GM19372 (cell line): Measurements from ENCODE around the gene NRG4.
"Not testable (repeated sequence)": the region's sequence is repeated elsewhere in the genome, so short reads cannot be mapped to it uniquely, and the experiment has no call there.

Experiments
- ATAC-seq: cut with Tn5 transposase; IDR thresholded peaks from one replicate; pipeline ENCODE4 v1.9.1; 2021; ENCODE audit warnings: mild to moderate bottlenecking, low read depth, moderate library complexity; ENCODE audit not compliant: unreplicated experiment

Gene NRG4

GRCh38 chr15:76011627-76012551 lies at the start of gene NRG4:
Gene NRG4 (minus strand): TSS chr15:76012424. CDS start chr15:76011230, 1,194 bp downstream.
- ATAC-seq: no peak

DNA sequence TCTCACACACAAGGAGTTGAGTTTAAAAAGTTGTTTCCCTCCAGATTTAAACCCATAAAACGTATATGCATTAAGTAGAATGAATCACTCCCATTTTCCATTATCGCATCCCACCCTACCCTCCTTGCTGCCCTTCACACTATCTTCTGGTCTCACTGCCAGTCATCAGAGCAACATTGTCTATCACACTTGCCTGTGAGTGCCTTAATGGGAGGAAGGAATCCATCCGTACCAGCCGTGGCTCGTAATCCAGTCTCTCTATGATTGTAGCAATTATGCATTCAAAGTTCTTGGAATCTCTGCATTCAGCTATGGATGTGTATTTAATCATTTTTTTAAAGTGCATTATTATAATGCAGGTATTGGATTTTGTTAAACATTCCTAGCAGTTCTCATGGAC lies 49.5 kb upstream of the NRG4 start:
- ATAC-seq: no peak

- ATAC-seq: no peak
These were observed 48.1 kb upstream of the NRG4 start for GRCh38 chr15:76060118-76060989.

- ATAC-seq: no peak
These were observed 47.3 kb upstream of the NRG4 start, which contains the start of gene TMEM266 for GRCh38 chr15:76059320-76060117. Gene TMEM266 (plus strand): TSS chr15:76059985. CDS start chr15:76134264, 74,279 bp downstream.

- ATAC-seq: no peak
These were observed 46.6 kb upstream of the NRG4 start for GRCh38 chr15:76058714-76059319.

DNA sequence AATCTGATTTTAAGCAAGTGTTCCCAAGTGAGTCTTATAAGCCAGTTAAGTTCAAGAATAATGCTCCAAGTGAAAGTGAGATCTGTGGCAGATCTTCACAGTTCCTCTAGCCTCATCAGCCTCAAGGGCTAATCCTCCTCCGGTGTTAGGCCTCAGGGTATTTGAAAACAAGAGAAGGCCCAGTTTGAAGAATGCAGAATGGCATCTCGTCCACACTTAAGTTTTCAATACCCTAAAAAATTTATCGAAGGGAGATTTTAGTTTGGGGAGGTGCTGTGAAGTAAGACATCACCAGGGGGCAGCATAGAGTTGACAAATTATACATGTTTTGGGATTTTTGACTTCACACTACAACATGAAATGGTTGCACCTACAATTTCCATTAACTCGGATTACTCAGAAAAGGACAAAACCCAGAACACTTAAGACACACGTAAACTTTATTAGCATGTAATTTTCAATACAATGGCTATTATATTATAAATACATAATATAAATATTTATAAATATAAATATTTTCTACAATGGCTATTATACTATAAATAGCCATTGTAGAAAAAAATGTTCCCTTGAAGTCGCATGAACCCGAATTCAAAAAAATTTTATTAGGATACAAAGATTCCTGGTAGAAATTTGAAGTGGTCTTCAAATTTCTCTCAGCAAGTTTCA lies 45.2 kb upstream of the NRG4 start:
- ATAC-seq: no peak

GRCh38 chr15:76056931-76057330 lies 44.7 kb upstream of the NRG4 start:
- ATAC-seq: no peak

DNA sequence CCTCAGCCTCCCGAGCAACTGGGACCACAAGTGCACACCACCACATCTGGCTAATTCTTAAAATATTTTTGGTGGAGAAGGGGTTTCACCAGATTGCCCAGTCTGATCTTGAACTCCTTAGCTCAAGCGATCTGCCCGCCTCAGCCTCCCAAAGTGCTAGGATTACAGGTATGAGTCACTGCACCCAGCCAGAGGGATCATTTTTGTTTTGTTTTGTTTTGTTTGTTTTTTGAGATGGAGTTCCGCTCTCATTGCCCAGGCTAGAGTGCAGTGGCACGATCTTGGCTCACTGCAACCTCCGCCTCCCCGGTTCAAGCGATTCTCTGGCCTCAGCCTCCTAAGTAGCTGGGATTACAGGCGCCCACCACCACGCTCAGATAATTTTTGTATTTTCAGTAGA lies 42.0 kb upstream of the NRG4 start:
- not testable (repeated sequence) for ATAC-seq

GRCh38 chr15:76038512-76038911 lies 26.3 kb upstream of the NRG4 start:
- no peak for ATAC-seq

DNA sequence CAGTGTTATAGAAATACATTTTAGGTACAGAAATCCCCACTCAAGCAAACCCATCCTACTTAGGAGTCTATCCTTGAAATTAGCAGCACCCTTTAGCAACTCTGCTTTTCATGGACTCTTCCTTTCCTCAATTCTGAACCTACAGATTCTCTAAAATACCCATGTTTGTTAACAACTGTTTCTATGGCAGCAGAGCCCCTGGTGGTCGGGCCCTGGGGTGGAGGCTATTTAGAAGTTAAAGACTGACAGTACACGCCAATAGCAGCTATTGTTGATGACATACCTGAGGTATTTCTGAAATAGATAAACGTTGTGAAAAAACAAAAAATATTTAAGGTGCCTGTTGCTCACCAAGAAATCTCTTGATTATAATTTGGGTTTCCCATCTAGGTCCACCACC lies 23.4 kb upstream of the NRG4 start:
- ATAC-seq: no peak

- no peak for ATAC-seq
These were observed 21.9 kb upstream of the NRG4 start for GRCh38 chr15:76034111-76034510.

DNA sequence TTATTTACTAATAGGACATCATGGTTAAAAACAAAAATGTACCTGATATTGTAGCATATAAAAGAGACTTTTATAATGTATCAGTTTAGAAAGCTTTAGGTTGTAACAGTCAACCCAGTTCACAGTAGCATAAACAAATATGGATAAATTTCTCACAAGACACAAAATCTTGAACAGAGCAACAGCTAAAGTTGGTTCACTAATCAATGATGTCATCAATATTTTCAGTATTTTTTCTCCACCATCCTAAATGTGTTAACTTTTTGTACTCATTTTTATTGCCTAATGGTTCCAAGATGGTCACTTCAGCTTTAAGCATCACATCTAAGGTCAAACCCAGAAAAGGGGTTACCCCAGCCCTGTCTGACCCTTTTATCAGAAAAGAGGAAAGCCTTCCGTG lies 21.2 kb upstream of the NRG4 start:
- no peak for ATAC-seq

- no peak for ATAC-seq
These were observed 19.8 kb upstream of the NRG4 start for GRCh38 chr15:76032046-76032445.

- ATAC-seq: no peak
These were observed 12.0 kb upstream of the NRG4 start for GRCh38 chr15:76024021-76024768.

DNA sequence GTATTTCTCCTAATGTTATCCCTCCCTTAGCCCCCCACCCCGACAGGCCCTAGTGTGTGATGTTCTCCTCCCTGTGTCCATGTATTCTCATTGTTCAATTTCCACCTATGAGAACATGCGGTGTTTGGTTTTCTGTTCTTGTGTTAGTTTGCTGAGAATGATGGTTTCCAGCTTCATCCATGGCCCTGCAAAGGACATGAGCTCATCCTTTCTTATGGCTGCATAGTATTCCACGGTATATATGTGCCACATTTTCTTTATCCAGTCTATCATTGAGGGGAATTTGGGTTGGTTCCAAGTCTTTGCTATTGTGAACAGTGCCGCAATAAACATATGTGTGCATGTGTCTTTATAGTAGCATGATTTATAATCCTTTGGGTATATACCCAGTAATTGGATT lies 1.2 kb upstream of the NRG4 start:
- ATAC-seq: not testable (repeated sequence)

- no peak for ATAC-seq
These were observed 1.6 kb downstream of the NRG4 start for GRCh38 chr15:76010613-76011012.

- ATAC-seq: no peak
These were observed 6.0 kb downstream of the NRG4 start for GRCh38 chr15:76006136-76006778.

GRCh38 chr15:76003364-76003763 lies 8.9 kb downstream of the NRG4 start:
- no peak for ATAC-seq
